GM19035 (cell line): Measurements from ENCODE around the gene MPRIP.

Experiments used
- ATAC-seq: cut with Tn5 transposase; IDR thresholded peaks from one replicate; pipeline ENCODE4 v1.9.1; 2021; ENCODE audit not compliant: unreplicated experiment

The MPRIP gene

GRCh38 chr17:17028878-17029535 is 13.2 kb upstream of the MPRIP start:
- no peak for ATAC-seq

DNA sequence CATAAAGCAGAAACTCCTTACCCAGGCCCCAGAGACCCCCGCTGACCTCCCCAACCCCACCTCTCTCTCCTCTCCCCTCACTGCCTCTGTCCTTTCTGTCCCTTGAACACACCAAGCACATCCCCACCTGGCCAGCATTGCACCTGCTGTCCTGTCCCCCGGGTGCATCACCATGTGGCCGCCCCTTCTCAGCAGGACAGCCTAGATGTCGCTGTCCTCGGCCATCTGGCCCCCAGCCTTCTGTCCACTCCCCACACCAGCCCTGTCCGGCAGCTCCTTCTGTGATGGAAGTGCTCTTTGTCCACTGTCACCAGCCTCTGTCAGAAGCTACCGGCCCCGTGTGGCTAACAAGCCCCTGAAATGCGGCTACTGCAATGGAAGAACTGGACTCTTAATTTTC is 12.3 kb upstream of the MPRIP start:
- ATAC-seq, result no peak

DNA sequence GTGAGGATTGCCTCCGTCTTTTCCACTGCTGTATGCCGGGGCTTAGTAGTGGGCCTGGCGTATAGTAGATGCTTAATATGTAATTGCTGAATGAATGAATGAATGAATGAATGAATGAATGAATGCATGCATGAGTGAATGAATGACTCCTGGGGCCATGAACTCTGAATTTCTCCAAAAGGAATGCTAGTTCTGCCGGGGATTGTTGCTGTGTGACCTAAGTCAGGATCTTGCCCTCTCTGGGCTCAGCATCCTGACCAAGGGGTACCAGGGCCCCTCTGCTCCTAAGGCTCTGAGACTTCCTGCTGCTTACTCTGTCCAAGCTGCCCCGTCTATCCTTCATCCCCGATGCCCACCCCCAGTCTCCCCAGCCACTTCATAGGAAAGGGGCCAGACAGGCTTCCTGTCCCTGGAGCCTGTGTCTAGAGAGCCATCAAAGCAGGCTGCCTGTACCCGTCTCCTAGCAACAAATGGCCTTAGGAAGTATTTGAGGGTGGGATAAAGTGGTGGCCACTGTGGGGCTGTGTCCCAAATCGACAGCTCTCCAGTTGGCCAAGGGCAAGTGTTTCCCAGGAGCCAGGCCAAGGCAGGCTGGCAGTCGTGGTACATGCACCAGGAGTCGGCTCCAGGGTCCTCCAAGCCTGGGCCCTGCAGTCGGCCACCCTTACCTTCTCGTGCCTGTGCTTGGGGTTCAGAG is 11.6 kb upstream of the MPRIP start:
- ATAC-seq, result no peak

DNA sequence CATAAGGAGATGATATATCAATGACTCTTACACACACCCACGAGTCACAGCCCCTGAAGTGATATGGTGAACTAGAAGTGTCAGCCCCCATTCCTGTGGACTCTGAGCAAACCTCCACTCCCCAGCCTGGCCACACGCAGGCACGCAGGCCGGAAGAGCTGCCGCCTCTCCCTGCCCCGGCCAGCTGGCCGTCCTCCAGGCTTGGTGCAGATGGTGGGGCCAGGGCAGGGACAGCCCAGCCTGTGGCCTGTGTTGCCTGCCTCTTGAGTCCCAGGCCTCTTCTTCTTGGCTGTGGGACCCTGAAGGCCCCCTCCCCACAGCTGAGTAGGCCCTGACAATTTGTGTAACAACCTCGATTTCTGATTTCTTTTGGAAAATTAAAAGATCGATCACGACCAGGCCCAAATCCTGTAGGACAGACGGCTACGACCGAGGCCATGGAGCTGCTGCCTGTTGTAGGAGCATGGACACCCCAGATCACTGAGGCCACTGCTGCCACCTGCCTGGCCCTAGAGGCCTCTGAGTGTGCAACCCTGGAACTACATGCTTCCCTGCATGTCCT is 10.0 kb upstream of the MPRIP start:
- no peak for ATAC-seq

GRCh38 chr17:17033466-17033865 is 8.8 kb upstream of the MPRIP start:
- no peak for ATAC-seq

DNA sequence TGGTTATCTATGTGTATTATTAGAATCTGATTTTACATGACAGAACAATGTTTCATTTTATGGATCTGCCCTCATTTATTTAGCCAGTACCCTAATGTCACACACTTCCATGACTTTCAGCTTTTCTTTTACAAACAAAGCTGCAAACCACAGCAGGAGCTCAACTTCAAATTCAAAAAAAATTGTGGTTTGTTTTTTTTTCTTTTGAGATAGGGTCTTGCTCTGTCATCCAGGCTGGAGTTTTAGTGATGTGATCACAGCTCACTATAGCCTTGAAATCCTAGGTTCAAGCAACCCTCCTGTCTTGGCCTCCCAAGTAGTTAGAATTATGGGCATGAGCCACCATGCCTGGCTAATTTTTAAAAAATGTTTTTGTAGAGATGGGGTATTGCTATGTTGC is 8.2 kb upstream of the MPRIP start:
- no peak for ATAC-seq

GRCh38 chr17:17034496-17035075 is 7.7 kb upstream of the MPRIP start:
- no peak for ATAC-seq

DNA sequence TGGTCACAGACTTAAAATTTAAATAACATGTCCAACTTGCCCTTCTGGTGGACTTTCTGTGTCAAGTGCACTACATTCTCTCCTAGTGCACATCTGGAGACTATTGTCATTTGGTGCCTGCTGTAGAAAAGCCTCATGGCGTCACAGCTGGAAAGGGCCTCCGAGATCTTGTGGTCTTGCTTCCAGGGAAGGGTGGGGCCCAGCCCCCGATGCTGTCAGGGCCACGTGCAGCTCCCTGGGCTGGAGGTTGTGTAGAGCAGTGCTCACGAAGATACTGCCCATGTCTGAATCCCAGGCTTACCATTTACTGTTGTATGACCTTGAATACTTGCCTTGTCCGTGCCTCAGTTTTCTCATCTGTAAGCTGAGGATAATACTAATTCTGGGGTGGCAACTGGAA is 6.8 kb upstream of the MPRIP start:
- ATAC-seq, result no peak

GRCh38 chr17:17035920-17036523 is 6.2 kb upstream of the MPRIP start:
- no peak for ATAC-seq

DNA sequence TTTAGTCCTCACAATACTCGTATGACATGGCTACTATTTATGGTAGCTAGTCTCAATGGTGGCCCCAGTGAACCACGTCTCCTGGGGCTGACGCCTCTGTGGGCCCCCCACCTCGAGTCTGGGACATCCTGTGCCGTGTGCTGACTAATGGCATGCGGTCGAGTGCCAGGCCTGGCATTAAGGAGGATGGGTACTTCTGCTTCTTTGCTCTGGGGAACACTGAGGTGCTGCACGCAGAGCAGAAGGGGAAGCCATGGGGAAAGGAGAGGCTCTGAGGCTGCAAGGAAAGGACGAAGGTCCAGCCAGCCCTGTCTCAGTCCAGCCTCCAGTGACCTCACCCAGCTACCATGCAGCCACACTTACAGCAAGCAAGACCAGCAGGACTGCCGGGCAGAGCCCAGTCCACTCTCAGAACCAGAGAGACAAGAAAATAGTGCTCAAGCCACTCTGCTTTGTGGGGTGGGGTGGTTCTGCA is 5.7 kb upstream of the MPRIP start:
- no peak for ATAC-seq

DNA sequence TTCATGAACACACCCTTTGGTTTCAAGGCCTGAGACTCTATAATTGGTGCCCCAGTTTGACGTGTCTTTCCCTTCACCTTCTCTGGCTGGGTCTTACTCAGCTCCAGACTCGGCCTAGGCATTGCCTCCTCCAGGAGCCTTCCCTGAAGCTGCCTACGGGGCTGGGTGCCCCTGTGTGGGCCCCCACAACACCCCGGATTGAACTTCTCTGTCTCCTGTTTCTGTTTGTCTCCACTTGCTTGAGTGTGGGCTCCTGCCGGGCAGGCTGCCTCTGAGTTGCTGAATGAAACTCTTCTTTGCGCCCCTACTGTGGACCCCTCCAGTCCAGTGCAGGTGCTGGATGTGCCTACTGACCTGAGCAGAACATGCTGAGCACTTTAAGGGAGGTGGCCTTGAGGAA is 2.3 kb upstream of the MPRIP start:
- ATAC-seq, result no peak

- ATAC-seq, result no peak
These were observed 1.2 kb upstream of the MPRIP start for GRCh38 chr17:17041018-17041521.

- ATAC-seq, result peak; percentile 93
These were observed 480 bp upstream of the MPRIP start for GRCh38 chr17:17041571-17042383.

GRCh38 chr17:17042851-17043460 is 699 bp downstream of the MPRIP start:
- ATAC-seq, result peak; percentile 1

DNA sequence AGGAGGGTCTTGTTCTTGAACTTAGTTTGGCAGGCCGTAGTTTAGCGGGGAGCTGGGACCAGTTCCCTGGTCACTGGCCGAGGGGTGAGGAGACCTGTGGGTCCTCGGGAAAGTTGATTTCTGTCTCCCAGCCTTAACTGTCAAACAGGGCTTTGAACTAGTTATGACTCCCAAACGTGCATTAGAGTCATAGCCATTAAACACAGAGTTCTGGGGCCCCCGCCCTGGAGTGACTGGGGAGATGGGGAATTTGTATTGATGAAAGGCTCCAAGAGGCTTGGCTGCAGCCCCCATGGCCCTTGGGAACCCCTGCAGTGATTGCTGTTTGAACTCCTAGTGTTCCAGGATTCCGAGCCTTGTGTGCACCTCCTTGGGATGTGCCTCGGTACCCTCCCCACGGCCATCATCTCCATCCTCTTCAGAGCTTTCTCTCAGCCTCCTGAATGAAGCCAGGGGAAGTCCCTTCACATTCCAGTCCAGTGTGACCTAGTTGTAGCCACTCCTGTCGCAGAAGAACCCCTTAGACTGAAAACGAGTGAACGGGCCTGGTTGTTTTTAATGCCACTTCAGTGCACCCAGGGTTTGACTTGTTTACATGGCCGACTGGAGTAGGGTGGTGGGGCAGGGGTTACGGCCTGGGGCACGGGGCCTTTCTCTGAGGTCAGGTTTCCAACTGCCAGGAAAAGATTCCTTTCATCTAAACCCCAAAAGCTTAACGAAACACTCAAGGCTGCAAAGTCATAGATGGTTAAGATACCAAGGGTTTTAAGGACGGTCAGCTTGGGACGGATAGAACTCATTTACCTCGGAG is 1.4 kb downstream of the MPRIP start:
- ATAC-seq, result no peak

DNA sequence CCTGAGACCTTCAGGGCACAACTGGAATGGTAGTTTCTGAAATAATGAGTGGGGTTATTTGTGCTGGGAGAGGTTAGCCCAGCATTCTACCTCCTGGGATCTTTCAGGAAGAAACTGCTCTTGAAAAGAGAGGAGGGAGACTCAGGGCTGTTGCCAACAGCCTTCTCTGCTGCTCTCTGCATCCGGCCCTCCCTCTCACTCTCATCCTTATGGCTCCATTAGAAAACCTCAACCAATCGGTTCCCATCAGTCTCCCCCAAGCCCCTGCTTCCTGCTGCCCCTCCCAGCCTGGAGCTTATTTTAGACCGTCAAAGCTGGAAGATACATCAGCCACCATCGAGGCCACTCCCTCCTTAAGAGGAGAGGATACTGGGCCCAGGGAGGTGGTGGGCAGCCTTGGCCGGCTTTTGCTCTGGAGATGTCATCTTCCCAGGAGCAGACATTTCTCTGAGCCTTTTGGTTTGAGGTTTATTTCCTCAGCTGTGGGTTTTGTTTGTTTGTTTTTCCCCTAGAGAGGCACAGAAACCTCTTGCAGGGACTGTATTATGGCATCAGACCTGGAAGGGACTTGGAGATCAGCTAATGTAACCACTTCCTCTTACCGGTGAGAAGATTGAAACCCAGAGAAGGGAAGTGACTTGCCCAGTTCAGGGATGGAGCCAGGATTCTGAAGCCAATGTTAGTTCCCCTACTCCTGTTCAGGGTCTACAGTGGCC is 2.7 kb downstream of the MPRIP start:
- no peak for ATAC-seq

GRCh38 chr17:17048106-17048505 is 5.8 kb downstream of the MPRIP start:
- no peak for ATAC-seq
